Gastroesophageal sphincter (tissue), 4 donors: ENCODE measurements around the gene DDX1. TPM values are rescaled to one million over a fixed set of nuclear protein-coding genes. Genes with fewer than 3 reads are reported as not detected.

ENCODE experiments used
- ATAC-seq: fragments of 150-250 bp; one replicate; pipeline ENCODE4 v1.9.1; 2016; ENCODE audit warnings: mild to moderate bottlenecking, moderate library complexity
- H3K27ac ChIP-seq, 4 donors: fragments of 200-600 bp; sonication (generic) in 3 of 4; 1 replicate in 3 of 4; 2 replicates in 1 of 4; pipeline ENCODE4 v1.5.1; 2016 to 2019
- H3K27me3 ChIP-seq: fragments of 200-600 bp; sonication (generic); one replicate; pipeline ENCODE4 v1.5.1; 2019
- H3K36me3 ChIP-seq, 2 donors: fragments of 200-600 bp; sonication (generic); one replicate each; pipeline ENCODE4 v1.5.1; 2019; ENCODE audit warnings: control low read depth in 1 of 2
- H3K4me1 ChIP-seq, 3 donors: fragments of 200-600 bp; sonication (generic); 1 replicate in 2 of 3; 2 replicates in 1 of 3; pipeline ENCODE4 v1.5.1; 2016 to 2019; ENCODE audit warnings: control low read depth in 2 of 3
- H3K4me3 ChIP-seq, 2 donors: fragments of 200-600 bp; sonication (generic); one replicate each; pipeline ENCODE4 v1.5.1; 2019; ENCODE audit warnings: mild to moderate bottlenecking in 1 of 2, moderate library complexity in 1 of 2
- H3K9me3 ChIP-seq, 3 donors: fragments of 200-600 bp; sonication (generic); one replicate each; pipeline ENCODE4 v1.5.1; 2017 to 2019; ENCODE audit warnings: control low read depth in 2 of 3
- EP300 ChIP-seq: sonication (generic); formaldehyde crosslinking; IDR thresholded peaks from one replicate; pipeline ENCODE4 v1.6.1; 2017; ENCODE audit warnings: antibody characterized with exemption, mild to moderate bottlenecking
- POLR2A ChIP-seq, 2 donors: fragments of 450-650 bp; IDR thresholded peaks; one replicate each; pipeline ENCODE4 v1.6.1; 2017; ENCODE audit warnings: antibody characterized with exemption in 2 of 2, mild to moderate bottlenecking in 2 of 2, moderate library complexity in 1 of 2
- POLR2AphosphoS5 ChIP-seq: sonication (generic); formaldehyde crosslinking; IDR thresholded peaks from one replicate; pipeline ENCODE4 v1.6.1; 2017; ENCODE audit warnings: antibody characterized with exemption
- WGBS, 2 donors: methylation state at CpG; one replicate each; pipeline ENCODE4 v1.1.5; 2018; ENCODE audit warnings: low coverage in 1 of 2; 5-methylcytosine and 5-hydroxymethylcytosine counted together
- total RNA-seq, 4 donors: library from RNA; depleted of rRNA; stranded (reverse); fragments of >200 nt; gene quantifications; one replicate each; pipeline ENCODE4 v1.1.0, GENCODE V29; 2016
- TF ChIP-seq, protein P1 (sequence below), 4 experiments: fragments of 200-600 bp in 2 of 4; fragments of 450-650 bp in 2 of 4; sonication (generic) in 1 of 4; IDR thresholded peaks; one replicate each; pipeline ENCODE4 v1.5.1; 2017 to 2019; ENCODE audit warnings: antibody characterized with exemption in 4 of 4, mild to moderate bottlenecking in 2 of 4, moderate library complexity in 2 of 4

DDX1 gene
- total RNA-seq, 4 donors from 2014 or later, result 66.7 to 88.9 (median 67.4) TPM

DNA sequence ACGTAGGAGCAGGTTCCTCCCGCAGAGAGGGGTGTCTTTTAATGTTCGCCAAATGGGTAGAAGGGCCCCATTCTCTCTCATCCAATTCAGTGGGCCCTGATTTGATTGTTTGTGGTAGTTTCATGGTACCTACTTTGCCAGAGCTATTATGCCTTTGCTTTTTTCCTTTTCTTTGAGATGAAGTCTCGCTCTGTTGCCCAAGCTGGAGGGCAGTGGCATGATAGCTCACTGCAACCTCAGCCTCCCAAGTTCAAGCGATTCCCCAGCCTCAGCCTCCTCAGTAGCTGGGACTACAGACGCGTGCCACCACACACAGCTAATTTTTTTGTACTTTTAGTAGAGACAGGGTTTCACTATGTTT, 59.7 kb downstream of the DDX1 start:
- ATAC-seq, result no peak
- 89 to 100% methylated on average over 3 to 7 of the region's 7 CpGs for WGBS, 2 donors
- H3K27ac ChIP-seq, result no peak overlapping the region
- no peaks in the 10 kb centered on the region for H3K36me3 ChIP-seq
- H3K27me3 ChIP-seq, result no peaks in the 10 kb centered on the region
- H3K4me1 ChIP-seq, result no peaks in the 10 kb centered on the region
- TF ChIP-seq EP300, result no peak
- no peaks in the 10 kb centered on the region for H3K9me3 ChIP-seq
- no peak overlapping the region for H3K4me3 ChIP-seq

DNA sequence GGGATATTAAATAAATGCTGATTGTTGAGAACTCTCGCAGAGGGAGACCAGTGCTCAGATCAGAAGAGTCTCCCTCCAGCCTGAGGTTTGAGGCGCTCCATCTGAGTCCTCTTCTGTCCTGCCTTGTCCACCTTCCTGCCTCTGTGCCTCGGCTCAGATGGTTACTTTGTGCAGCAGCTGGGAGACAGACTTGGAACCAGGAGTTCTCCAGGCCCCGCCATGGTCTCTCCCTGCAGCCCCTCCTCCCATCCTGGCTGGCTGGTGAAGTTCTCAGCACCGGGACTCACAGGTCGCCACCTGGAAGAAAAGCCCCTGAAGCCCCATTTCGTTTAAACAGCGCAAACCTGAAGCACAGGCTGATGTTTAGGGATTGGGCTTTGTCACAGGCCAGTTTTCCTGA, 60.6 kb downstream of the DDX1 start:
- TF ChIP-seq POLR2A (IDR thresholded peaks at IDR 0.05) (no peak), EP300 (no peak), POLR2AphosphoS5 (no peak)
- TF ChIP-seq, protein P1, sequence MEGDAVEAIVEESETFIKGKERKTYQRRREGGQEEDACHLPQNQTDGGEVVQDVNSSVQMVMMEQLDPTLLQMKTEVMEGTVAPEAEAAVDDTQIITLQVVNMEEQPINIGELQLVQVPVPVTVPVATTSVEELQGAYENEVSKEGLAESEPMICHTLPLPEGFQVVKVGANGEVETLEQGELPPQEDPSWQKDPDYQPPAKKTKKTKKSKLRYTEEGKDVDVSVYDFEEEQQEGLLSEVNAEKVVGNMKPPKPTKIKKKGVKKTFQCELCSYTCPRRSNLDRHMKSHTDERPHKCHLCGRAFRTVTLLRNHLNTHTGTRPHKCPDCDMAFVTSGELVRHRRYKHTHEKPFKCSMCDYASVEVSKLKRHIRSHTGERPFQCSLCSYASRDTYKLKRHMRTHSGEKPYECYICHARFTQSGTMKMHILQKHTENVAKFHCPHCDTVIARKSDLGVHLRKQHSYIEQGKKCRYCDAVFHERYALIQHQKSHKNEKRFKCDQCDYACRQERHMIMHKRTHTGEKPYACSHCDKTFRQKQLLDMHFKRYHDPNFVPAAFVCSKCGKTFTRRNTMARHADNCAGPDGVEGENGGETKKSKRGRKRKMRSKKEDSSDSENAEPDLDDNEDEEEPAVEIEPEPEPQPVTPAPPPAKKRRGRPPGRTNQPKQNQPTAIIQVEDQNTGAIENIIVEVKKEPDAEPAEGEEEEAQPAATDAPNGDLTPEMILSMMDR (IDR thresholded peaks at IDR 0.05), result no peak
- no peak overlapping the region for H3K4me3 ChIP-seq
- H3K27ac ChIP-seq, result no peak overlapping the region
- no peaks in the 10 kb centered on the region for H3K27me3 ChIP-seq
- no peak for ATAC-seq
- H3K4me1 ChIP-seq, result no peaks in the 10 kb centered on the region
- H3K9me3 ChIP-seq, result no peaks in the 10 kb centered on the region
- no peaks in the 10 kb centered on the region for H3K36me3 ChIP-seq
- WGBS, 2 donors, result 80 to 100% methylated on average over 1 of the region's 8 CpGs

DNA sequence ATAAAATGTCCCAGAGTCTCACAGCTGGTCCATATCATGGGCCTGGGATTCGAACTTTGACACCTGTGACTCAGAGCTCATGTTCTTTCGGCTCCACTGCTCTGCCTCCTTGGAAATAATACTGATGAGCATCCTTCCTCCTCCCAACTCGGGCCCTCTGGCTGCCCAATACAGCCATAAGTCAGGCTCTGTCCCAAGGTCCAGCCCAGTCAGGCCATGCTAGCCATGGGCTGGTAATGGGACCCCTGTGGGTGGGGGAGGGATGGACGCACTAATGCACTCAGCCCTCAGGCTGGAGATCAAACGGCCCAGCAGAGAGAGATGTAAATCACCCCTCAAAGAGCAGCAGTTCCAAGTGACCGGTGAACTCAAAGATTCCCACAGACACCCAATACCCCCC, 61.1 kb downstream of the DDX1 start:
- no peak for ATAC-seq
- TF ChIP-seq, protein P1 (IDR thresholded peaks at IDR 0.05), result no peak
- TF ChIP-seq POLR2A (IDR thresholded peaks at IDR 0.05), result no peak
- TF ChIP-seq POLR2AphosphoS5, result no peak
- TF ChIP-seq EP300, result no peak
- WGBS, 2 donors, result 39% methylated on average over 3 of the region's 6 CpGs; no CpG with 5 or more reads in 1 of the 2 donors

DNA sequence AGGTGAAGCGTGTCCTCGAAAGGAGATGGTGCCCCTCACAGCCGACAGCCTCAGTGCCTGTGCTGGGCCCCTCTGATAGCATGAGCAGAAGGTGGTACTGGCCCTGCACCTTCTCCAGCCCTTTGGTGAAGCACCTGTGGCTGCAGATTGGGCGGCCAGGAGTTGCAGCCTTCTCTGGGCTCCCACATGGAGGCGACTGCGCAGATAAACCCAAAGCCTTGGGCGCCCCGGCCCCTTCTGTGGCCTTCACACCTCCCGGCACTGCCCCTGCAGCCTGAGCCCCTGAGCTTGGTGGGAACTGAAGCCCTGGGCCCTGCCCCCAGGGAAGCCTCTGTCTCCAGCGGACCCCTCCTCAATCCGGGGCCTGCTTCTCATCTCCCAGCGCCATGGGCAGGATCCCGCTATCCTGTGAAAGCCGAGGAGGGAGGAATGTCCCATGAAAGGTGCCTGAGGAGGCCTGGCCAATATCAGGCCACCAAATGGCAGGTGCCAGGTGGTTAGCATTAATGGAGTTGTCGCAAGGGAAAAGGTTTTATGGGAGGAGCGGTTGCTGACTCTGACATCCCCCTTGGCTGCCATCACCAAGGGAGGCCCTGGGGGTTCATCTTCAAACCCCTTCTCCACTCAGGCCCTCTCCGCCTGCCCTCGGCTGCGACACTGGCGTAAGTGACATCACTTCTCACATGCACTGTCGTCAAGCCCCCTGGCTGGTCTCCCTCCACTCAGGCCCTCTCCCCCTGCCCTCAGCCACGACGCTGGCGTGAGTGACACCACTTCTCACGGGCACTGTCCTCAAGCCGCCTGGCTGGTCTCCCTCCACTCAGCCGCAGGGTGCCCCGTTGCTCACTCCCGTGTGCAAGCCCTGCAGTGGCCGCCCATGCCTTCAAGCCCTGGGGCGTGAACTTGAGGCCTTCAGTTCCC, 62.4 kb downstream of the DDX1 start:
- no peak for ATAC-seq

More for the DNA sequence above, 61.1 kb downstream of the DDX1 start:
- Histone ChIP-seq H3K4me3 (no peak overlapping the region), H3K27ac (no peak overlapping the region), H3K9me3 (no peaks in the 10 kb centered on the region), H3K27me3 (no peaks in the 10 kb centered on the region), H3K36me3 (no peaks in the 10 kb centered on the region), H3K4me1 (no peaks in the 10 kb centered on the region)

DNA sequence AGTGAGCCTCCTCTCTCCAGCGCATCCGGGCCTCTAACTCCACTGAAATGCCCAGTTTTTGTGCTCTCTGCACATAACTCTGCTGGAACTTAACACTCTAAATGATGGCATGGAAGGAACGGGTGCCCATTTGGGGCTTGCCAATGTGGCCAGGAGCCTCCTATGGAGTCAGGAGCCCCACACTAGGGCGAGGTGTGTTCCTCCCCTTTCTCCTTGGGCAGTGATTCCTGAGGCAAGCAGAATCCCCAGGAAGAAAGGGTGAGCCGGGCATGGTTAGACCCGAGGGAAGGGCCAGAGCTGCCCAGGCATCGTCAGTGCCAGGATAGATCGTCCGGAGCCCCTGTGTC, 63.0 kb downstream of the DDX1 start:
- ATAC-seq, result no peak
- H3K9me3 ChIP-seq, result no peaks in the 10 kb centered on the region
- no peak for TF ChIP-seq POLR2AphosphoS5
- no peak overlapping the region for H3K4me3 ChIP-seq
- H3K36me3 ChIP-seq, result no peaks in the 10 kb centered on the region
- H3K27me3 ChIP-seq, result no peaks in the 10 kb centered on the region
- H3K4me1 ChIP-seq, result no peaks in the 10 kb centered on the region
- WGBS, 2 donors, result 80 to 100% methylated on average over 2 of the region's 9 CpGs
- no peak overlapping the region for H3K27ac ChIP-seq

More for the DNA sequence above, 62.4 kb downstream of the DDX1 start:
- Histone ChIP-seq H3K4me1 (no peaks in the 10 kb centered on the region), H3K9me3 (no peaks in the 10 kb centered on the region), H3K27me3 (no peaks in the 10 kb centered on the region), H3K36me3 (no peaks in the 10 kb centered on the region), H3K27ac (no peak overlapping the region), H3K4me3 (no peak overlapping the region)
- TF ChIP-seq, protein P1 (IDR thresholded peaks at IDR 0.05), result no peak
- TF ChIP-seq POLR2AphosphoS5, result no peak
- TF ChIP-seq EP300, result no peak
- no peak for TF ChIP-seq POLR2A (IDR thresholded peaks at IDR 0.05)
- WGBS, 2 donors, result 82 to 94% methylated on average over 5 to 8 of the region's 31 CpGs
